ENCODE results near the gene PRKACB. TPM values are rescaled to one million over a fixed set of nuclear protein-coding genes. Genes with fewer than 3 reads are reported as not detected.

The PRKACB gene
- total and polyA plus RNA-seq, 5 experiments from 2014 or later = 120 to 194 (median 162) TPM

GRCh38 chr1:84190455-84190854 is 46.4 kb downstream of the PRKACB start:
- Mint-ChIP-seq H3K27ac (no peak overlapping the region), H3K4me3 (no peak overlapping the region), H3K4me1 (peaks cover 5 to 18% (median 7%) of the 10 kb centered on the region in 4 donors), H3K27me3 (no peaks in the 10 kb centered on the region), H3K36me3 (peaks cover 45 to 80% (median 78%) of the 10 kb centered on the region in 3 donors), H3K9me3 (peaks cover 0 to 50% (median 20%) of the 10 kb centered on the region in 9 donors)
- DNase-seq (no peak), ATAC-seq (no peak)
- POLR2A ChIA-PET = no interaction called here

- DNase-seq (no peak), ATAC-seq (no peak)
- H3K36me3 Mint-ChIP-seq = peaks cover 44 to 79% (median 74%) of the 10 kb centered on the region in 3 donors
- H3K27me3 Mint-ChIP-seq = no peaks in the 10 kb centered on the region
- POLR2A ChIA-PET = interaction anchor here (0.9 kb wide), 1 partner anchor 110 kb away, joined by 3 read pairs; no protein-coding TSS in a partner anchor
- no peak overlapping the region for H3K4me3 Mint-ChIP-seq
- H3K27ac Mint-ChIP-seq = no peak overlapping the region
- H3K9me3 Mint-ChIP-seq = peaks cover 0 to 46% (median 20%) of the 10 kb centered on the region in 9 donors
- peaks cover 0 to 11% (median 3%) of the 10 kb centered on the region in 4 donors for H3K4me1 Mint-ChIP-seq
Measured at GRCh38 chr1:84192681-84193080, 48.6 kb downstream of the PRKACB start.

DNA sequence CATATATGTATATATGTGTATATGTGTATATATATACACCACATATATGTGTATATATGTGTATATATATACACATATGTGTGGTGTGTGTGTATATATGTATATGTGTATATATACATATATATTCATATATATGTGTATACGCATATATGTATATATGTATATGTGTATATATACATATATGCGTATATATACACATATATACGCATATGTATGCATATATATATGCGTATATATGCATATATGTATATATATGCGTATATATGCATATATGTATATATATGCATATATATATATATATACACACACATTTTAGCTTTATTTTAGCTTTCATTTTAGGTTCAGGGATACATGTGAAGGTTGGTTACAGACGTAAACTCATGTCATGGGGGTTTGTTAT is 54.8 kb downstream of the PRKACB start:
- no peak for ATAC-seq
- Mint-ChIP-seq H3K9me3 (peaks cover 0 to 4% (median 3%) of the 10 kb centered on the region in 9 donors), H3K4me3 (no peak overlapping the region), H3K36me3 (peaks cover 32 to 85% (median 63%) of the 10 kb centered on the region in 3 donors), H3K27ac (no peak overlapping the region), H3K4me1 (peaks cover 10 to 27% (median 20%) of the 10 kb centered on the region in 4 donors), H3K27me3 (no peaks in the 10 kb centered on the region)
- POLR2A ChIA-PET = no interaction called here
- no peak for DNase-seq

DNA sequence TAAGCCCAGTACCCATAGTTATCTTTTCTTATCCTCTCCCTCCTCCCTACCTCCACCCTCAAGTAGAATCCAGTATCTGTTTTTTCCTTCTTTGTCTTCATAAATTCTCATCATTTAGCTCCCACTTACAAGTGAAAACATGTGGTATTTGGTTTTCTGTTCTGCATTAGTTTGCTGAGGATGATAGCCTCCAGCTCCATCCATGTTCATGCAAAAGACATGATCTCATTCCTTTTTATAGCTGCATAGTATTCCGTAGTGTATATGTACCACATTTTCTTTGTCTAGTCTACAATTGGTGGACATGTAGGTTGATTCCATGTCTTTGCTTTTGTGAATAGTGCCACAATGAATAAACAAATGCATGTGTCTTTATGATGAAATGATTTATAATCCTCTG is 55.2 kb downstream of the PRKACB start:
- H3K27me3 Mint-ChIP-seq = no peaks in the 10 kb centered on the region
- ATAC-seq (no peak), DNase-seq (no peak)
- peaks cover 0 to 4% (median 0%) of the 10 kb centered on the region in 9 donors for H3K9me3 Mint-ChIP-seq
- H3K27ac Mint-ChIP-seq = peak overlapping the region in 1 of 10 donors; percentile 20
- H3K4me3 Mint-ChIP-seq = no peak overlapping the region
- peaks cover 32 to 85% (median 62%) of the 10 kb centered on the region in 3 donors for H3K36me3 Mint-ChIP-seq
- POLR2A ChIA-PET = no interaction called here
- peaks cover 7 to 28% (median 20%) of the 10 kb centered on the region in 4 donors for H3K4me1 Mint-ChIP-seq

GRCh38 chr1:84202126-84202525 is 58.1 kb downstream of the PRKACB start:
- Mint-ChIP-seq H3K27ac (peak overlapping the region in 6 of 10 donors; percentile 13 to 88 (median 48)), H3K9me3 (peaks cover 0 to 4% (median 0%) of the 10 kb centered on the region in 9 donors), H3K4me3 (no peak overlapping the region), H3K36me3 (peaks cover 26 to 81% (median 59%) of the 10 kb centered on the region in 3 donors), H3K27me3 (no peaks in the 10 kb centered on the region), H3K4me1 (peaks cover 7 to 35% (median 20%) of the 10 kb centered on the region in 4 donors)
- DNase-seq = no peak
- POLR2A ChIA-PET = no interaction called here
- no peak for ATAC-seq

- Mint-ChIP-seq H3K36me3 (peaks cover 15 to 74% (median 51%) of the 10 kb centered on the region in 3 donors), H3K27me3 (no peaks in the 10 kb centered on the region), H3K9me3 (peaks cover 0 to 2% (median 0%) of the 10 kb centered on the region in 9 donors), H3K4me1 (peaks cover 7 to 39% (median 20%) of the 10 kb centered on the region in 4 donors), H3K4me3 (no peak overlapping the region), H3K27ac (peak overlapping the region in 6 of 10 donors; percentile 0 to 50 (median 20))
- ATAC-seq = no peak
- POLR2A ChIA-PET = no interaction called here
- no peak for DNase-seq
Measured at GRCh38 chr1:84206375-84206774, 62.3 kb downstream of the PRKACB start.

GRCh38 chr1:84208935-84209334 is 64.9 kb downstream of the PRKACB start:
- Mint-ChIP-seq H3K4me3 (no peak overlapping the region), H3K36me3 (peaks cover 13 to 64% (median 46%) of the 10 kb centered on the region in 3 donors), H3K27me3 (no peaks in the 10 kb centered on the region), H3K27ac (peak overlapping the region in 6 of 10 donors; percentile 12 to 83 (median 60)), H3K4me1 (peaks cover 12 to 45% (median 27%) of the 10 kb centered on the region in 4 donors), H3K9me3 (peaks cover 0 to 2% (median 0%) of the 10 kb centered on the region in 9 donors)
- no peak for ATAC-seq
- DNase-seq = no peak
- POLR2A ChIA-PET = no interaction called here

DNA sequence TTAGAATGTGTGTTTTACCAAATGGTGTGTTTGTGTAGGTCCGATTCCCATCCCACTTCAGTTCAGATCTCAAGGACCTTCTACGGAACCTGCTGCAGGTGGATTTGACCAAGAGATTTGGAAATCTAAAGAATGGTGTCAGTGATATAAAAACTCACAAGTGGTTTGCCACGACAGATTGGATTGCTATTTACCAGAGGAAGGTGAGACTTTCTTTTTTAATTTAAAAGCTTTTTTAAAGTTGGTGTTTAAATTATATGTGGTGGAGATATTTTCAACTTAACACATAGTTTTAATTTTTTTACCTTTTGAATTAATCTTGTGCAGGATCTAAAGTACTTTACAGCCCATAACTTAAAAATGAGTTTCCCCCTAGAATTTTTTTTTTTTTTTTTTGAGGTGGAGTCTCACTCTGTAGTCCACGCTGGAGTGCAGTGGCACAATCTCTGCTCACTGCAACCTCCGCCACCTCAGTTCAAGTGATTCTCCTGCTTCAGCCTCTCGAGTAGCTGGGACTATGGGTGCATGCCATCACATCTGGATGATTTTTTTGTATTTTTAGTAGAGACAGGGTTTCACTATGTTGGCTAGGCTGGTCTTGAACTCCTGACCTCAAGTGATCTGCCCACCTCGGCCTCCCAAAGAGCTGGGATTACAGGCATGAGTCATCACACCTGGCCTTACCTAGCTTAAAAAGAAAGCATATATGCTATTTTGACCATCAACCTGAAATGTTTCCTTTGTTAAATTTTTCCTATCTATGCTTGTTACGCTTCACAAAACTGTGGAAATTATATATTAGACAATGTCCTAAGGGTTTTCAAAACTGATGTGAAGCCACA is 70.3 kb downstream of the PRKACB start:
- Mint-ChIP-seq H3K9me3 (peaks cover 0 to 4% (median under 1%) of the 10 kb centered on the region in 9 donors), H3K36me3 (peaks cover 22 to 68% (median 55%) of the 10 kb centered on the region in 3 donors), H3K27ac (peak overlapping the region in 8 of 10 donors; percentile 33 to 74 (median 58)), H3K4me1 (peaks cover 16 to 44% (median 42%) of the 10 kb centered on the region in 4 donors), H3K4me3 (peak overlapping the region in 1 of 10 donors; percentile 12), H3K27me3 (no peaks in the 10 kb centered on the region)
- POLR2A ChIA-PET = interaction anchor here (0.7 kb wide), 1 partner anchor 1029 kb away, joined by 5 read pairs; no protein-coding TSS in a partner anchor
- no peak for ATAC-seq
- DNase-seq = no peak

- H3K27me3 Mint-ChIP-seq = no peaks in the 10 kb centered on the region
- H3K4me3 Mint-ChIP-seq = no peak overlapping the region
- H3K9me3 Mint-ChIP-seq = peaks cover 4 to 28% (median 13%) of the 10 kb centered on the region in 9 donors
- ATAC-seq (no peak), DNase-seq (no peak)
- peak overlapping the region in 7 of 10 donors; percentile 7 to 73 (median 39) for H3K27ac Mint-ChIP-seq
- POLR2A ChIA-PET = no interaction called here
- H3K36me3 Mint-ChIP-seq = peaks cover 47 to 83% (median 73%) of the 10 kb centered on the region in 3 donors
- H3K4me1 Mint-ChIP-seq = peaks cover 15 to 48% (median 44%) of the 10 kb centered on the region in 4 donors
Measured at GRCh38 chr1:84217239-84217638, 73.2 kb downstream of the PRKACB start.

DNA sequence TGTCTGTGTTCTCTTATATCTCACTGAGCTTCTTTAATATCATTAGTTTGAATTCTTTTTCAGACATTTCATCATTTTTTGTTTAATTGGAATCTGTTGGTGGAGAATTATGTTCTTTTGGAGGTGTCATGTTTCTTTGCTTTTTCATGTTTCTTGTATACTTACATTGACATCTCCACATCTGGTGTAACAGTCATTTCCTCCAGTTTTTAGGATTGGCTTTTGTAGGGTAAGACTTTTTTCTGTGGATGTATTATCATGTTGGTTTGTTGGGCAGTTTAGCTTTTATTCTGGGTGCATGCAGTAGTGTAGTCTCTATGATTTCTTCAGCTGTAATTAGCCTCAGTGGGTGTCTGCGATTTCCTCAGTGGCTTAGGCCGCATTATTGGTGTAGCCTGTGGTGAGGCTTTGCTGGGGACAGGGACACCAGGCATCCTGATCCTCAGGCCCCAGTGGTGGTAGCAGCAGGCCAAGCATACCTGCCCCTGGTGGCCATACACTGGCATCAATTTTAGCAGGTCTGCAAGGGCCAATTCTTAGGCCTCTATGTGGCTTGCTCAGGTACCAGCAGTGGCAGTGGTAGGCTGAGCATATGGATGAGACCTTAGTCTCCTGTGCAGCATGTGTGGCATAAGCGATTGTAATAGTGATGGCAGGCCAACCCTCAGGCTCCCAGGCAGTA is 79.8 kb downstream of the PRKACB start:
- H3K4me1 Mint-ChIP-seq = peaks cover 11 to 48% (median 40%) of the 10 kb centered on the region in 4 donors
- POLR2A ChIA-PET = no interaction called here
- peaks cover 10 to 57% (median 31%) of the 10 kb centered on the region in 9 donors for H3K9me3 Mint-ChIP-seq
- no peak for DNase-seq
- peak overlapping the region in 4 of 10 donors; percentile 7 to 54 (median 26) for H3K4me3 Mint-ChIP-seq
- no peaks in the 10 kb centered on the region for H3K27me3 Mint-ChIP-seq
- peak overlapping the region in 7 of 10 donors; percentile 1 to 82 (median 20) for H3K27ac Mint-ChIP-seq
- no peak for ATAC-seq
- H3K36me3 Mint-ChIP-seq = peaks cover 63 to 78% (median 75%) of the 10 kb centered on the region in 3 donors

DNA sequence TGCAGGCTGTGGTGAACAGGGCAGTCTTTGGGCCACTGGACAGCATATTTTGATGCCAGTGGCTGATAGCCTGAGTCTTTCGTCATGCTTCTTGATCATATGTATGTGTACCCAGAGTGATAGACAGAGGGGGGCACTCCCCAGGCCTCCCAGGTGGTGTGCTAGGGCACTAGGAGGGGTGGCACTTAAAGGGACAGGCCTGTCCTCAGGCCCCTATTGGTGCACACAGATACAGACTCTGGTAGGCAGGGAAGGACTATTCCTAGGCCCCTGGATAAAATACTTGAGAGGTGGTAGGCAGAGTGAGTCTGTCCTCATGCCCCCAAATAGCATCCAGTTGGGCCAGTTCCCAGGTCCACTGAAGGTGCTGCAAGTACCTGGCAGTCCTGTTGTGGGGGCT is 80.8 kb downstream of the PRKACB start:
- Mint-ChIP-seq H3K36me3 (peaks cover 57 to 68% (median 65%) of the 10 kb centered on the region in 3 donors), H3K27ac (peak overlapping the region in 5 of 10 donors; percentile 14 to 71 (median 57)), H3K4me3 (no peak overlapping the region), H3K9me3 (peaks cover 10 to 51% (median 31%) of the 10 kb centered on the region in 9 donors), H3K27me3 (no peaks in the 10 kb centered on the region), H3K4me1 (peaks cover 11 to 44% (median 40%) of the 10 kb centered on the region in 4 donors)
- POLR2A ChIA-PET = no interaction called here
- ATAC-seq (no peak), DNase-seq (no peak)

- H3K27ac Mint-ChIP-seq = peak overlapping the region; percentile 0 to 88 (median 62)
- DNase-seq = no peak
- H3K4me1 Mint-ChIP-seq = peaks cover 8 to 40% (median 34%) of the 10 kb centered on the region in 4 donors
- H3K9me3 Mint-ChIP-seq = peaks cover 10 to 46% (median 30%) of the 10 kb centered on the region in 9 donors
- POLR2A ChIA-PET = interaction anchor here (0.7 kb wide), 1 partner anchor 77 kb away, joined by 3 read pairs; no protein-coding TSS in a partner anchor
- ATAC-seq = no peak
- H3K4me3 Mint-ChIP-seq = no peak overlapping the region
- peaks cover 50 to 64% (median 61%) of the 10 kb centered on the region in 3 donors for H3K36me3 Mint-ChIP-seq
- no peaks in the 10 kb centered on the region for H3K27me3 Mint-ChIP-seq
Measured at GRCh38 chr1:84225646-84226045, 81.6 kb downstream of the PRKACB start.

Data from naive thymus-derived CD8-positive, alpha-beta T cell (primary cell).